ENCODE measurements around the gene TAMALIN. TPM values are rescaled to one million over a fixed set of nuclear protein-coding genes. Genes with fewer than 3 reads are reported as not detected.
A peak's percentile ranks its signal among the peaks of the same experiment; 100 is the strongest.
"Not testable (repeated sequence)": the region's sequence is repeated elsewhere in the genome, so short reads cannot be mapped to it uniquely, and the experiment has no call there.

TAMALIN gene
- total and polyA plus RNA-seq, 10 donors: 25.5 to 141 (median 45.2) TPM

DNA sequence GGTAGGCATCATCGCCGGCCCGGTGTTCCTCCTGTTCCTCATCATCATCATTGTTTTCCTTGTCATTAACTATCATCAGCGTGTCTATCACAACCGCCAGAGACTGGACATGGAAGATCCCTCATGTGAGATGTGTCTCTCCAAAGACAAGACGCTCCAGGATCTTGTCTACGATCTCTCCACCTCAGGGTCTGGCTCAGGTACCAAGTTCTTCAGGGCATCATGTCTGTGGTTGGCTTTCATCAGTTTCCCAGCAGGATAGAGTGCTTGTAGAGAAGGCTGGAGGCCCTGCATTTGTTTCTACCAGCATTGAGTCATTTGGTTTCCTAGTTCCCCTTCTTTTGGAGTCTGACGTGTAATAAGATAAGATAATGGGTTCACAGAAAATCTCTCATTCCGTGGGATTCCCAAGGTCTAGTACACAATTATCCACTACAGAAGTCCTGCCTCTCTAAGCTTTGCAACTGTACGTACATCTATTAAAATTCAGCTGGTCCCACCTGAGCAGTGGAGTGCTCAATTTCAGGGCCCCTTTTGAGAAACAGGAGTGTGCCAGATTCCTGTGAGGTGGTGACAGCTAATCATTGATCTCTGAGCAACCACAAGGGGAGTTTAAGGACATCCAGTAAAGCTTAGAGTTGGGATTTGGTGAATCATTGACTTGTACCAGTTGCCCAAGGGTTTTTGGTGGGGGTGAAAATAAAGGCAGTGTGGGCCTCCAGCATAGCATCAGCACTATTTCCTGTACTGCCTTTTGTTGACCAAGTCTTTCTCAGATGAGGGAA is 30.2 kb upstream of the TAMALIN start:
- intact Hi-C loops (cut with DNase I; ENCODE audit: low total_unique reads): no loop called here
- peak overlapping the region in 1 of 8 donors; percentile 4 for H3K4me3 ChIP-seq
- peaks cover 42 to 86% (median 61%) of the 10 kb centered on the region in 6 donors for H3K4me1 ChIP-seq
- no peaks in the 10 kb centered on the region for H3K9me3 ChIP-seq
- H3K27me3 ChIP-seq (replicated peaks in 1 of 7): no peaks in the 10 kb centered on the region
- no peak for TF ChIP-seq POLR2A (IDR thresholded peaks at IDR 0.05)
- TF ChIP-seq POLR2AphosphoS5 (IDR thresholded peaks at IDR 0.05): no peak
- TF ChIP-seq CTCF (IDR thresholded peaks at IDR 0.05 in 8 of 11, conservative IDR thresholded peaks at IDR 0.05 in 3 of 11): no peak
- peaks cover 0 to 56% (median 23%) of the 10 kb centered on the region in 6 donors for H3K36me3 ChIP-seq
- no peak for DNase-seq
- 82 to 91% (median 86%) methylated on average over 10 of the region's 10 CpGs for WGBS, 5 donors
- H3K27ac ChIP-seq: peak overlapping the region in 6 of 8 donors; percentile 47 to 90 (median 80)

DNA sequence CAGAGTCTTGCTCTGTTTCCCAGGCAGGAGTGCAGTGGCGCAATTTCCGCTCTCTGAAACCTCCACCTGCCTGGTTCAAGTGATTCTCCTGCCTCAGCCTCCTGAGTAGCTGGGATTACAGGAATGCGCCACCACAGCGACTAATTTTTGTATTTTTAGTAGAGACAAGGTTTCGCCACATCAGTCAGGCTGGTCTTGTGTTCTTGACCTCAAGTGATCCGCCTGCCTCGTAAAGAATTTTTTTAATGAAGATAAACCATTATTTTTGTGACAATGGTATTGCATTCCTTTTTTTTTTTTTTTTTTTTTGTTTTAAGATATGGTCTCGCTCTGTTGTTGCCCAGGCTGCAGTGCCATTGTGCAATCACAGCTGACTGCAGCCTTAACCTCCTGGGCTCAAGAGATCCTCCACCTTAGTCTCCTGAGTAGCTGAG is 29.4 kb upstream of the TAMALIN start:
- peaks cover 0 to 64% (median 28%) of the 10 kb centered on the region in 6 donors for H3K36me3 ChIP-seq
- no peak for DNase-seq

DNA sequence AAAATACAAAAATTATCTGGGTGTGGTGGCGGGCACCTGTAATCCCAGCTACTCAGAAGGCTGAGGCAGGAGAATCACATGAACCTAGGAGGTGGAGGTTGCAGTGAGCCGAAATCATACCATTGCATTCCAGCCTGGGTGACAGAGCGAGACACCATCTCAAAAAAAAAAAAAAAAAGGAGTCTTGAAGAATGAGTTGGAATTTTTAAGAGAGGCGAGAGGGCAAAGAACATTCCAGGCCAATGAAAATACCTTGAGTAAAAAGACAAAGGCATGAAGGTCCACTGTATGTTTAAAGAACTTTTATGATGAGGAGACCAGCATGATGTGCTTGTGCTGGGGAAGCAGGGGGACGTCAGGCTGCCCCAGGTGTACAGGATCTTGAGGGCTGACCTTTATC is 27.4 kb upstream of the TAMALIN start:
- intact Hi-C loops (cut with DNase I; ENCODE audit: low total_unique reads); DNase-seq; H3K27me3 ChIP-seq (replicated peaks in 1 of 7); H3K9me3 ChIP-seq; H3K4me3 ChIP-seq: not testable (repeated sequence)
- Histone ChIP-seq H3K36me3 (peaks cover 0 to 84% (median 43%) of the 10 kb centered on the region in 6 donors), H3K4me1 (peaks cover 14 to 59% (median 34%) of the 10 kb centered on the region in 6 donors), H3K27ac (peak overlapping the region in 1 of 8 donors; percentile 55)
- 88 to 96% (median 90%) methylated on average over 5 of the region's 5 CpGs for WGBS, 5 donors

More for the DNA sequence above, 29.4 kb upstream of the TAMALIN start:
- intact Hi-C loops (cut with DNase I; ENCODE audit: low total_unique reads): no loop called here
- TF ChIP-seq POLR2A (IDR thresholded peaks at IDR 0.05) (no peak), POLR2AphosphoS5 (IDR thresholded peaks at IDR 0.05) (no peak), CTCF (IDR thresholded peaks at IDR 0.05 in 8 of 11, conservative IDR thresholded peaks at IDR 0.05 in 3 of 11) (no peak)
- WGBS, 5 donors: 76 to 94% (median 87%) methylated on average over 8 of the region's 8 CpGs
- no peaks in the 10 kb centered on the region for H3K27me3 ChIP-seq (replicated peaks in 1 of 7)
- H3K9me3 ChIP-seq: no peaks in the 10 kb centered on the region
- peak overlapping the region in 6 of 8 donors; percentile 47 to 90 (median 80) for H3K27ac ChIP-seq
- H3K4me3 ChIP-seq: no peak overlapping the region
- H3K4me1 ChIP-seq: peaks cover 34 to 78% (median 54%) of the 10 kb centered on the region in 6 donors

GRCh38 chr12:51980051-51980808 is 26.5 kb upstream of the TAMALIN start:
- 28 to 33% (median 30%) methylated on average over 7 of the region's 7 CpGs for WGBS, 5 donors
- DNase-seq: peak; percentile 92
- intact Hi-C loops (cut with DNase I; ENCODE audit: low total_unique reads): loop anchor here (2.0 kb wide), 1 partner anchor 83 kb away; no protein-coding TSS in a partner anchor
- no peak overlapping the region for H3K4me3 ChIP-seq
- H3K4me1 ChIP-seq: peaks cover 5 to 50% (median 25%) of the 10 kb centered on the region in 6 donors
- no peak for TF ChIP-seq POLR2A (IDR thresholded peaks at IDR 0.05)
- TF ChIP-seq POLR2AphosphoS5 (IDR thresholded peaks at IDR 0.05): peak in 1 of 3 donors; percentile 53
- peak; percentile 92 to 99 (median 97) for TF ChIP-seq CTCF (IDR thresholded peaks at IDR 0.05 in 8 of 11, conservative IDR thresholded peaks at IDR 0.05 in 3 of 11)
- H3K27ac ChIP-seq: peak overlapping the region in 3 of 8 donors; percentile 12 to 55 (median 22)
- H3K27me3 ChIP-seq (replicated peaks in 1 of 7): no peaks in the 10 kb centered on the region
- H3K36me3 ChIP-seq: peaks cover 0 to 92% (median 52%) of the 10 kb centered on the region in 6 donors
- no peaks in the 10 kb centered on the region for H3K9me3 ChIP-seq

Data from spleen (tissue), 11 donors.